Naive thymus-derived CD4-positive, alpha-beta T cell (primary cell): ENCODE results near the gene SLC5A5. TPM values are rescaled to one million over a fixed set of nuclear protein-coding genes. Genes with fewer than 3 reads are reported as not detected.

ENCODE experiments used
- ATAC-seq: fragments of 150-1000 bp; cut with Tn5 transposase; 2 replicates; pipeline ENCODE4 v1.10.0; 2021; ENCODE audit warnings: mild to moderate bottlenecking, moderate library complexity
- CTCF ChIA-PET: fragments of 350-600 bp; sonication (Branson Sonifier 250); formaldehyde crosslinking; loops from one replicate; lab custom pipeline; 2021; ENCODE audit warnings: antibody characterized with exemption; lab: Charles Lee
- POLR2A ChIA-PET: fragments of 350-600 bp; sonication (Branson Sonifier 250); formaldehyde crosslinking; loops from one replicate; lab custom pipeline; 2021; ENCODE audit warnings: antibody characterized with exemption, inconsistent platforms; lab: Charles Lee
- DNase-seq, 9 donors: peaks; one replicate each; pipeline versions ENCODE4 v3.0.0 to v3.0.0-alpha.2; 2020 to 2022; ENCODE audit warnings: mixed read lengths in 1 of 9
- H3K27ac ChIP-seq: one replicate; pipeline ENCODE4 v1.7.0; 2013; ENCODE audit warnings: mild to moderate bottlenecking, low read depth, low read length, moderate library complexity
- H3K27me3 ChIP-seq, 2 donors: one replicate each; pipeline ENCODE4 v1.7.0; 2013; ENCODE audit warnings: low read length in 2 of 2, mild to moderate bottlenecking in 2 of 2, moderate library complexity in 2 of 2; ENCODE audit not compliant: control insufficient read depth in 2 of 2, insufficient read depth in 2 of 2
- H3K36me3 ChIP-seq, 3 experiments: 1 replicate in 2 of 3; 2 replicates in 1 of 3; pipeline ENCODE4 v1.7.0; 2013; ENCODE audit warnings: low read length in 3 of 3, mild to moderate bottlenecking in 3 of 3, moderate library complexity in 1 of 3; ENCODE audit not compliant: insufficient read depth in 3 of 3, control insufficient read depth in 2 of 3
- H3K4me1 ChIP-seq, 2 donors: one replicate each; pipeline ENCODE4 v1.7.0; 2013; ENCODE audit warnings: low read length in 2 of 2, mild to moderate bottlenecking in 2 of 2, moderate library complexity in 1 of 2; ENCODE audit not compliant: control insufficient read depth in 2 of 2, insufficient read depth in 2 of 2
- H3K4me3 ChIP-seq: 2 replicates; pipeline ENCODE4 v1.7.0; 2013; ENCODE audit warnings: mild to moderate bottlenecking, low read length
- H3K9me3 ChIP-seq, 3 experiments: 1 replicate in 2 of 3; 2 replicates in 1 of 3; pipeline ENCODE4 v1.7.0; 2013; ENCODE audit warnings: low read length in 3 of 3; ENCODE audit not compliant: control insufficient read depth in 2 of 3
- H3K27ac Mint-ChIP-seq, 9 donors: one replicate each; pipeline ENCODE4 v1.8.0; 2020 to 2022; ENCODE audit warnings: mixed read lengths in 9 of 9, mild to moderate bottlenecking in 8 of 9, moderate library complexity in 5 of 9, inconsistent platforms in 2 of 9
- H3K27me3 Mint-ChIP-seq, 5 donors: one replicate each; pipeline ENCODE4 v1.8.0; 2021 to 2022; ENCODE audit warnings: mixed read lengths in 5 of 5, mild to moderate bottlenecking in 1 of 5
- H3K36me3 Mint-ChIP-seq, 5 donors: one replicate each; pipeline ENCODE4 v1.8.0; 2020 to 2022; ENCODE audit warnings: mixed read lengths in 5 of 5, mild to moderate bottlenecking in 3 of 5, inconsistent platforms in 1 of 5
- H3K4me1 Mint-ChIP-seq, 7 donors: one replicate each; pipeline ENCODE4 v1.8.0; 2020 to 2022; ENCODE audit warnings: mixed read lengths in 7 of 7, mild to moderate bottlenecking in 3 of 7, inconsistent platforms in 1 of 7
- H3K4me3 Mint-ChIP-seq, 10 donors: one replicate each; pipeline ENCODE4 v1.8.0; 2020 to 2022; ENCODE audit warnings: mild to moderate bottlenecking in 10 of 10, mixed read lengths in 10 of 10, moderate library complexity in 6 of 10, inconsistent platforms in 2 of 10
- H3K9me3 Mint-ChIP-seq, 11 donors: one replicate each; pipeline ENCODE4 v1.8.0; 2020 to 2022; ENCODE audit warnings: mixed read lengths in 11 of 11, mild to moderate bottlenecking in 4 of 11, inconsistent platforms in 1 of 11, moderate library complexity in 1 of 11
- intact Hi-C, 2 donors: fragments of 100-400 bp; cut with micrococcal nuclease; formaldehyde crosslinking; loops; one replicate each; pipeline ENCODE4 v1.15.1; 2023
- polyA plus RNA-seq, 2 donors: library from polyadenylated mRNA; unstranded; fragments of 300-500 nt; fragmentation: Illumina TruSeq; gene quantifications; one replicate each; pipeline ENCODE4 v1.2.3, GENCODE V29; 2021
- total RNA-seq, 6 experiments: library from RNA in 5 of 6; stranded (reverse) in 5 of 6; gene quantifications; 1 replicate in 5 of 6; 2 replicates in 1 of 6; pipeline ENCODE4 v1.2.3 and lab custom pipeline; 2021 to 2026

SLC5A5 gene
- total and polyA plus RNA-seq, 7 experiments from 2014 or later = 1.2 to 4.1 (median 2.9) TPM

DNA sequence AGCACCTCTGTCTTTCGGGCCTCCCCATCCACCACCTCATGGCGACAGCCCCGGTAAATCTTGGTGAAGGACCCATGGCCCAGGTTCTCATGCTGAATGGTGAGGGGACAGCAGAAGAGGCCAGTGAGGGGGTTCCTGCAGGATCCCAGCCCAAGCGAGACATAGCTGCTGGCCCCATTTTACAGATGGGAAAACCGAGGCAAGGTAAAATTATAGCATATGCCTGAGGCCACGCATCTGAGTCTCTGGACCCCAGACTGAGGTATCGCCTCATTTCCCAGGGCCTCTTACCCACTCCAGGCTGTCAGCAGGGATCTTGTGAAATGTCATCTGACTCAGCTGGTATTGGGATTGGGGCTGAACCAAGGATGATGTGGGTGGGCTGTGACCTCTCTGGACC is 33.8 kb upstream of the SLC5A5 start:
- H3K27me3 ChIP-seq = no peaks in the 10 kb centered on the region
- ATAC-seq (no peak), DNase-seq (no peak)
- peaks cover 17 to 56% (median 26%) of the 10 kb centered on the region in 5 donors for H3K36me3 Mint-ChIP-seq
- H3K27ac Mint-ChIP-seq = peak overlapping the region in 5 of 9 donors; percentile 9 to 59 (median 39)
- H3K4me3 ChIP-seq = no peak overlapping the region
- peaks cover 14 to 47% (median 24%) of the 10 kb centered on the region in 7 donors for H3K4me1 Mint-ChIP-seq
- H3K36me3 ChIP-seq = peaks cover 35 to 97% (median 49%) of the 10 kb centered on the region in 3 experiments
- peaks cover 0 to 3% (median 0%) of the 10 kb centered on the region in 11 donors for H3K9me3 Mint-ChIP-seq
- H3K27ac ChIP-seq = peak overlapping the region; percentile 34
- H3K9me3 ChIP-seq = no peaks in the 10 kb centered on the region
- CTCF ChIA-PET = interaction anchor here (0.7 kb wide), 1 partner anchor 50 kb away, joined by 6 read pairs; no protein-coding TSS in a partner anchor
- POLR2A ChIA-PET = interaction anchor here (1.3 kb wide), 1 partner anchor 21 kb away, joined by 4 read pairs; the partner anchor contains the start of gene RPL18A
- H3K4me1 ChIP-seq = peaks cover 0 to under 1% of the 10 kb centered on the region in 2 donors
- no peaks in the 10 kb centered on the region for H3K27me3 Mint-ChIP-seq
- no peak overlapping the region for H3K4me3 Mint-ChIP-seq
- intact Hi-C loops = no loop called here

DNA sequence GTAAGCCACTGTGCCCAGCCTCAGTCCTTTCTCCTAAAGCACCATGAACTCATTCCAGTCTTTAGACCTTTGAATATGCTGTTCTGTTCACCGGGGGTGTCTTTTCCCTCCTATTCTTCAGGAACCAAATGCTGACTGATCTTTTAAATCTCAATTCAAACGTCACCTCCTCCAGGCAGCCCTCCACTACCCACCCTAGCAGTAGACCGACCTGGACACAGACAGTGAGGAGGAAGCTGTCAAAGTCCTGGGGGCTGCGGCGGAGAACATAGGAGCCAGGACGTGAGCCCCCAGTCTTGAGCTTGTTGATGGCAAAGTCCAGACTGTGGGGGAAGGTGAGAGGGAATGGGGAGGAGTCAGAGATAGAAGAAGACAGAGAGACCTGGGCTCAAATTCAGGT is 31.7 kb upstream of the SLC5A5 start:
- Histone ChIP-seq H3K27ac (no peak overlapping the region), H3K4me3 (no peak overlapping the region), H3K27me3 (no peaks in the 10 kb centered on the region), H3K9me3 (no peaks in the 10 kb centered on the region), H3K4me1 (peaks cover 18 to 20% of the 10 kb centered on the region in 2 donors), H3K36me3 (peaks cover 39 to 92% (median 54%) of the 10 kb centered on the region in 3 experiments)
- CTCF ChIA-PET = interaction anchor here (0.8 kb wide), 1 partner anchor 16 kb away, joined by 3 read pairs; no protein-coding TSS in a partner anchor
- peaks cover 16 to 59% (median 26%) of the 10 kb centered on the region in 5 donors for H3K36me3 Mint-ChIP-seq
- intact Hi-C loops = no loop called here
- no peaks in the 10 kb centered on the region for H3K27me3 Mint-ChIP-seq
- DNase-seq = no peak
- H3K4me3 Mint-ChIP-seq = peak overlapping the region in 1 of 10 donors; percentile 11
- peaks cover 31 to 60% (median 43%) of the 10 kb centered on the region in 7 donors for H3K4me1 Mint-ChIP-seq
- no peak for ATAC-seq
- H3K27ac Mint-ChIP-seq = peak overlapping the region in 5 of 9 donors; percentile 8 to 74 (median 48)
- H3K9me3 Mint-ChIP-seq = peaks cover 0 to 3% (median 0%) of the 10 kb centered on the region in 11 donors
- POLR2A ChIA-PET = interaction anchor here (0.6 kb wide), 1 partner anchor 8 kb away, joined by 3 read pairs; no protein-coding TSS in a partner anchor

DNA sequence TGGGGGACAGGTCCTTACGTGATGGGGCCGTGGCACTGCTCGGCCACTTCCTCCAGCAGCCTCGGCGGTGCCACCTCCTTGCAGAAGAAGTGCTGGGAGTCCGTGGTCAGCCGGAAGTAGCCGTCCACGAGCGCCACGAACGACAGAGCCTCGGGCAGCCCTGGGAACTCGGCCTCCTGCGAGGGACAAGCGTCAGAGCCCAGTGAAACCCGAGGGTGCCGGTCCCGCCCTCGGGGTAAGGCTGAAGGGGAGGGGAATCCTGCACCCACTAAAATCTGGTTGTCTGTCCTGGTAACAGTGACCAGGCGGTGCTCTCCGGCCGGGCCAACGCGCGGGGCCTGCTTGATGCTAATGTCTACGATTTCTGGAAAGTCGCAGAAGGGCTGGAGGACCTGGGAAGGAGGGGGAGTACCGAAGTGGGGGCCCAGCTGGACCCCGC is 30.4 kb upstream of the SLC5A5 start:
- Histone ChIP-seq H3K27me3 (no peaks in the 10 kb centered on the region), H3K36me3 (peaks cover 39 to 78% (median 49%) of the 10 kb centered on the region in 3 experiments), H3K27ac (peak overlapping the region; percentile 95), H3K9me3 (no peaks in the 10 kb centered on the region), H3K4me3 (no peak overlapping the region), H3K4me1 (peaks cover 31 to 33% of the 10 kb centered on the region in 2 donors)
- peak overlapping the region in 3 of 10 donors; percentile 11 to 29 (median 14) for H3K4me3 Mint-ChIP-seq
- no peak for ATAC-seq
- H3K27me3 Mint-ChIP-seq = no peaks in the 10 kb centered on the region
- H3K36me3 Mint-ChIP-seq = peaks cover 7 to 50% (median 15%) of the 10 kb centered on the region in 5 donors
- no peak for DNase-seq
- H3K27ac Mint-ChIP-seq = peak overlapping the region in 4 of 9 donors; percentile 38 to 72 (median 56)
- peaks cover 30 to 60% (median 37%) of the 10 kb centered on the region in 7 donors for H3K4me1 Mint-ChIP-seq
- ChIA-PET POLR2A (no interaction called here), CTCF (no interaction called here)
- no peaks in the 10 kb centered on the region for H3K9me3 Mint-ChIP-seq
- intact Hi-C loops = no loop called here

DNA sequence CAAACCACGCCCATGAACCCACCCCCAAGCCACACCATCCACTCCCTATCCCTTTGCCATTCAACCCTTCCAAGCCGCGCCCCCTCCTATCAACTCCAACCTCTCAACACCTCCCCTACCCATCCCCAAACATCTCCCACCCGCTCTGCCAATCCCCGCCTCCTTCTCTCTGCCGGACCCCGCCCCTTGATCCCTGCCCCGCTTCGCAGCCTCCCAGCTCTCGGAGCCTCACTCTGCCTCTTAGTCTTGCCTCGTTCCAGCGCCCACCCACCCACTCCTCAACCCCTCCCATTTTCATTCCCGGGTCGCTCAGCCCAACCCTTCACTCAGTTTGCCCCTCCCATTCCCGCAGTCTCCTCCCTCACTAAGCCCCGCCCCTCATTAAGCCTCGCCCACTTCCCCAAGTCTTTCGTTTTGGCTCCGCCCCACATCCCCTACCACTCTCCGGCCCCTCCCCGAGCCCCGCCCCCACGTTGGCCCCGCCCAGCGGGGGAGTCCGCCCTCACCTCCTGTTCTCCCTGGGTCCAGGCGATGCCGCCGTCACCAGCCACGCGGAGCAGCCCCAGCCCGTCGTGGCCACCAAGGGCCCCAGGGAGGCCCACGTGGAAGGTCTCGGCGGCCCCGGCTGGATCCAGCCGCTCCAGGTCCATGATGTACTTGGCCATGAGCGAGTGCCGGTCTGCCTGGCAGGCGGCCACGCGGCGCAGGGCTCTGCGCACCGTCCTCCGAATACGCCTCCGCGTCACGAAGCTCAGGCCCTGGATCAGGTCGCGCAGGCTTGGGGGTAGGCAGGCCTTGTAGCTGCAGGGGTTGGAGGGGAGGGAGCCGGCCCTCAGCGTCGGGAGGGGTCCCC is 29.7 kb upstream of the SLC5A5 start:
- no peaks in the 10 kb centered on the region for H3K9me3 Mint-ChIP-seq
- H3K4me1 ChIP-seq = peaks cover 35% of the 10 kb centered on the region in 2 donors
- peak overlapping the region in 4 of 9 donors; percentile 30 to 72 (median 48) for H3K27ac Mint-ChIP-seq

DNA sequence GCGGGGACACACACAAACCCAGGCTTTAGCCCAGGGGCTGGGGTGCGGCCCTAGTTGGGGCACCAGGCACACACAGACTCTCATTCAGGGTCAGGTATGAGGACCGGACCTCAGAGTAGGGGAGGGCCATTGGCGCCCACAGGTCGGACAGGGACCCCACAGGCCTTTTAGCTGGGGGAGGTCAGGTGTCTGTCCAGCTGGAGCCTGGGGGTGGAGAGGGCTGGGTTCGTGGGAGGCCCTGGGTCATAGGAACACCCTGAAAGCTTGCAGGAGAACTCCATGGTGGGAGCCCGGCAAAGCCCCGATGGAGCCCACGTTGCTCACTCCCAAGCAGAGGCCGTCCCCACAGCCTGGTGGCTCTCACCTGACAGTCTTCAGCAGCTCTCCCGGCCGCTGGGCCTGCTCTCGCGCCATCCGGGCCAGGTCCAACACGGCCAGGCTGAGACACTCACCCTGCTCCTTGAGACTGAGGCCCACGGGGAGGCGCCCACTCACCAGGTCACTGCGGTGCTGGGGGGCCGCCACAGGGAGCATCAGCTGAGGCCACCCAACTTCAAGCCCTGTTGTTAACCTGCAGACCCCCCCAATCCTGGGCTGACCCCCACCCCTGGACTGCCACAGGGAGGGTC is 29.0 kb upstream of the SLC5A5 start:
- intact Hi-C loops = no loop called here
- no peak overlapping the region for H3K4me3 ChIP-seq
- ATAC-seq (no peak), DNase-seq (no peak)
- H3K4me1 ChIP-seq = peaks cover 35 to 37% of the 10 kb centered on the region in 2 donors
- H3K9me3 Mint-ChIP-seq = no peaks in the 10 kb centered on the region
- no peaks in the 10 kb centered on the region for H3K27me3 ChIP-seq
- H3K36me3 ChIP-seq = peaks cover 38 to 66% (median 45%) of the 10 kb centered on the region in 3 experiments
- H3K9me3 ChIP-seq = no peaks in the 10 kb centered on the region
- peaks cover 2 to 50% (median 11%) of the 10 kb centered on the region in 5 donors for H3K36me3 Mint-ChIP-seq
- H3K27me3 Mint-ChIP-seq = peaks cover 0 to under 1% (median 0%) of the 10 kb centered on the region in 5 donors
- H3K4me1 Mint-ChIP-seq = peaks cover 25 to 58% (median 33%) of the 10 kb centered on the region in 7 donors
- ChIA-PET POLR2A (interaction anchor here (0.6 to 2.1 kb wide), 6 partner anchors 8 to 46 kb away, joined by 3 to 5 read pairs (median 3); partner anchors contain the start of gene RPL18A), CTCF (interaction anchor here (0.5 kb wide), 1 partner anchor 90 kb away, joined by 3 read pairs; no protein-coding TSS in a partner anchor)
- H3K27ac ChIP-seq = peak overlapping the region; percentile 95
- H3K27ac Mint-ChIP-seq = peak overlapping the region in 5 of 9 donors; percentile 56 to 100 (median 97)
- peak overlapping the region in 4 of 10 donors; percentile 18 to 87 (median 50) for H3K4me3 Mint-ChIP-seq

More for the DNA sequence above, 29.7 kb upstream of the SLC5A5 start:
- Mint-ChIP-seq H3K36me3 (peaks cover 4 to 49% (median 11%) of the 10 kb centered on the region in 5 donors), H3K27me3 (no peaks in the 10 kb centered on the region), H3K4me3 (peak overlapping the region in 2 of 10 donors; percentile 14 to 18), H3K4me1 (peaks cover 26 to 57% (median 34%) of the 10 kb centered on the region in 7 donors)
- DNase-seq (peak in 7 of 9 donors; percentile 33 to 66 (median 49)), ATAC-seq (peak; percentile 80)
- intact Hi-C loops = no loop called here
- Histone ChIP-seq H3K27me3 (no peaks in the 10 kb centered on the region), H3K9me3 (no peaks in the 10 kb centered on the region), H3K27ac (peak overlapping the region; percentile 95), H3K4me3 (no peak overlapping the region), H3K36me3 (peaks cover 39 to 73% (median 45%) of the 10 kb centered on the region in 3 experiments)
- ChIA-PET CTCF (no interaction called here), POLR2A (interaction anchor here (0.9 to 2.1 kb wide), 3 partner anchors 8 to 18 kb away, joined by 3 to 5 read pairs (median 3); partner anchors contain the start of gene RPL18A)
